CD4-positive, alpha-beta T cell treated with Interleukin-6 at 100 ng/mL for 8 hours (primary cell): ENCODE data around the gene MSMB.
A peak's percentile ranks its signal among the peaks of the same experiment; 100 is the strongest.
"Not testable (repeated sequence)": the region's sequence is repeated elsewhere in the genome, so short reads cannot be mapped to it uniquely, and the experiment has no call there.

Experiments
- DNase-seq: peaks from one replicate; pipeline ENCODE4 v3.0.0-alpha.2; 2020; ENCODE audit warnings: mixed read lengths, low spot score

The MSMB gene

GRCh38 chr10:46006219-46006618 lies 39.9 kb downstream of the MSMB start:
- DNase-seq: no peak

- DNase-seq: no peak
Observed at GRCh38 chr10:46005383-46005782, 40.7 kb downstream of the MSMB start.

GRCh38 chr10:46004963-46005362 lies 41.1 kb downstream of the MSMB start:
- DNase-seq: no peak

- DNase-seq: no peak
Observed at GRCh38 chr10:46002916-46003693, 43.0 kb downstream of the MSMB start.

- not testable (repeated sequence) for DNase-seq
Observed at GRCh38 chr10:46002189-46002687, 43.8 kb downstream of the MSMB start.

GRCh38 chr10:46001187-46001756 lies 44.8 kb downstream of the MSMB start:
- no peak for DNase-seq

GRCh38 chr10:46000538-46000937 lies 45.5 kb downstream of the MSMB start:
- DNase-seq: no peak

- DNase-seq: not testable (repeated sequence)
Observed at GRCh38 chr10:45999955-46000354, 46.1 kb downstream of the MSMB start.

GRCh38 chr10:45997994-45998763 lies 47.9 kb downstream of the MSMB start:
- DNase-seq: no peak

GRCh38 chr10:45997557-45997956 lies 48.5 kb downstream of the MSMB start:
- no peak for DNase-seq

GRCh38 chr10:45985590-45985989 lies 60.5 kb downstream of the MSMB start:
- not testable (repeated sequence) for DNase-seq

- not testable (repeated sequence) for DNase-seq
Observed at GRCh38 chr10:45984473-45984872, 61.6 kb downstream of the MSMB start.

GRCh38 chr10:45983538-45984186 lies 62.4 kb downstream of the MSMB start:
- DNase-seq: peak; percentile 7
